GM19455 (cell line): ENCODE data around the gene MAP1LC3B.

Experiments used
- ATAC-seq: cut with Tn5 transposase; IDR thresholded peaks from one replicate; pipeline ENCODE4 v1.9.1; 2021; ENCODE audit not compliant: unreplicated experiment

The MAP1LC3B gene

DNA sequence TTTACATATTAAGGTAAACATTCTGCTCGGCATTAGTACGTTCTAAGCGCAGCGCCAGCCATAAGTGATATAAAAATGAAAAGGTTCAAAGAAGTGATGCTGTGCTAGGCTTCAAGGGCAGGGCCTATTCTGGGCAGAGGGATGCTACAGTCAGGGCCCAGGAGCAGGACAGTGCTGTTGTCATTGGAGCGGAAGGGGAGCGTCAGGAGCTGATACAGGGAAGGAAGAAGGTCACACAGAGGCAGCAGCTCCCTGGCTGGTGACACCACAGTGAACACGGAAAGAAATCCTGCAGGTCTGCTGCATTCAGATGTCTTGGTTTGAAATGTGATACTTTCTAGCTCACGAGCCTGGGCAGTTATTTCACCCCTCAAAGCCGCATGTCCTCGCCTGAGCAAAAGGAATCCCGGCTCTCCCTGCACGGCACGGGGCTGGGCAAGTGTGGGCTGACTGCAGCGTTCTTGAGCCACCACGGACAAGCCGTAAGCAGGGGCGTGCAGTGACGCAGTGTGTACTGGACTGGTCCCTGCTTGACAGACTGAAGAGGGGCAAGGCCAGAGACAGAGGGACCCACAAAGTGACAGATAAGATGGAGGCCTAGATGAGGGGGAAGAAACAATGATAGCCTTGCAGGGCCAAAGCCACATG is 59.6 kb downstream of the MAP1LC3B start:
- no peak for ATAC-seq

DNA sequence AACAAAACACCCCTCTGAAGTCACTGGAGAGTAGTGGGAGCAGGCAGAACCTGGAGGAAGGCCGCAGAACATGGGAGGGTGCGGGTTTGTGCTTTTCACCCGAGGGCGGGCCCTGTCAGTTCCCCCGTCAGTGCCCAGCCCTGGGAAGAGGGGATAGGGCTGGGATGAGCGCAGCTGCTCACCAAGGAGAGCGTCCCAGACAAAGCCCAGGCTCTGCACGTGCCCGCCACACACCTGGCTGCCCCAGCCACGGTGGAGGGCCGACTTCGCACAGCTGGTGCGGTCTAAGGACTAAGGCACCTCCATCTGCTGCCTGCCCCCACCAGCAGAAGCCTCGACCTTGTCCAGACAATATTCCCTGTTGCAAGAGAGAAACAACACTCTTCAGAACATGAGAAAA is 61.2 kb downstream of the MAP1LC3B start:
- ATAC-seq, result no peak
